BLaER1 treated with 17β-estradiol and CSF1 and Interleukin-3, amounts not matched to agents 10 nM and 100 nM (cell line): ENCODE data around the gene VNN1.
A peak's percentile ranks its signal among the peaks of the same experiment; 100 is the strongest.

Source experiments
- H3K27ac ChIP-seq, 11 experiments: shearing (Covaris generic); formaldehyde crosslinking; 2 replicates each; pipeline ENCODE4 v1.8.1; 2022
- H3K27me3 ChIP-seq, 11 experiments: shearing (Covaris generic); formaldehyde crosslinking; 2 replicates each; pipeline ENCODE4 v1.8.1; 2022
- H3K36me3 ChIP-seq, 11 experiments: shearing (Covaris generic); formaldehyde crosslinking; 2 replicates each; pipeline ENCODE4 v1.8.1; 2022
- H3K4me1 ChIP-seq, 10 experiments: shearing (Covaris generic); formaldehyde crosslinking; 2 replicates each; pipeline ENCODE4 v1.8.1; 2022
- H3K4me2 ChIP-seq, 11 experiments: shearing (Covaris generic); formaldehyde crosslinking; 2 replicates each; pipeline ENCODE4 v1.8.1; 2022
- H3K4me3 ChIP-seq, 10 experiments: shearing (Covaris generic); formaldehyde crosslinking; 2 replicates each; pipeline ENCODE4 v1.8.1; 2022
- H3K9ac ChIP-seq, 11 experiments: shearing (Covaris generic); formaldehyde crosslinking; 2 replicates each; pipeline ENCODE4 v1.8.1; 2022
- H3K9me3 ChIP-seq, 11 experiments: shearing (Covaris generic); formaldehyde crosslinking; replicated peaks in 1 of 11; 2 replicates each; pipeline ENCODE4 v1.8.1; 2022
- H4K20me1 ChIP-seq, 11 experiments: shearing (Covaris generic); formaldehyde crosslinking; 2 replicates each; pipeline ENCODE4 v1.8.1; 2022
- Cebpa-rat ChIP-seq, 11 experiments: shearing (Covaris generic); IDR thresholded peaks; 2 replicates each; pipeline ENCODE4 v1.8.1; 2022

VNN1 gene

GRCh38 chr6:132713352-132714134 lies at the start of gene VNN1:
Gene VNN1, minus strand, starts transcription at chr6:132714055. Its CDS starts 20 bp downstream, at chr6:132714035.
- peak within 1 kb of the TSS in 4 of 11 experiments; percentile 13 to 64 (median 48); a peak in 7 of 22 replicates for H3K9ac ChIP-seq
- H3K4me2 ChIP-seq, result peak within 1 kb of the TSS in 6 of 11 experiments; percentile 13 to 81 (median 32); a peak in 10 of 22 replicates
- peak in 3 of 11 experiments; percentile 33 to 53 (median 44); a peak in 2 of 22 replicates for TF ChIP-seq Cebpa-rat (IDR thresholded peaks at IDR 0.05)
- no peaks in the 10 kb centered on the region for H3K27me3 ChIP-seq
- no peaks in the 10 kb centered on the region for H3K36me3 ChIP-seq
- H3K9me3 ChIP-seq, result 0 out of 22 replicates have a peak, but pooled peaks cover 0 to 3% (median 0%) of the 10 kb centered on the region in 11 experiments
- no peak within 1 kb of the TSS for H3K4me3 ChIP-seq
- H3K4me1 ChIP-seq, result peaks cover 0 to 44% (median 2%) of the 10 kb centered on the region in 10 experiments; a peak in 10 of 20 replicates
- no peaks in the 10 kb centered on the region for H4K20me1 ChIP-seq
- H3K27ac ChIP-seq, result peak within 1 kb of the TSS in 6 of 11 experiments; percentile 36 to 79 (median 68); a peak in 12 of 22 replicates

GRCh38 chr6:132763269-132763668 lies 49.4 kb upstream of the VNN1 start:
- H3K4me3 ChIP-seq, result no peak overlapping the region
- H3K4me2 ChIP-seq, result peak overlapping the region in 5 of 11 experiments; percentile 31 to 63 (median 47); a peak in 10 of 22 replicates
- peaks cover under 1 to 76% (median 9%) of the 10 kb centered on the region in 10 experiments; a peak in 14 of 20 replicates for H3K4me1 ChIP-seq
- no peaks in the 10 kb centered on the region for H3K36me3 ChIP-seq
- H3K27ac ChIP-seq, result peak overlapping the region in 3 of 11 experiments; percentile 3 to 13 (median 3); a peak in 2 of 22 replicates
- peak overlapping the region in 1 of 11 experiments; percentile 8; a peak in 1 of 22 replicates for H3K9ac ChIP-seq
- no peaks in the 10 kb centered on the region for H3K9me3 ChIP-seq
- H4K20me1 ChIP-seq, result no peaks in the 10 kb centered on the region
- no peaks in the 10 kb centered on the region for H3K27me3 ChIP-seq
- TF ChIP-seq Cebpa-rat (IDR thresholded peaks at IDR 0.05), result no peak

GRCh38 chr6:132760256-132760655 lies 46.4 kb upstream of the VNN1 start:
- peak overlapping the region in 1 of 11 experiments; percentile 23; a peak in 1 of 22 replicates for H3K4me2 ChIP-seq
- no peaks in the 10 kb centered on the region for H3K9me3 ChIP-seq
- H3K27ac ChIP-seq, result no peak overlapping the region
- no peak overlapping the region for H3K4me3 ChIP-seq
- no peak for TF ChIP-seq Cebpa-rat (IDR thresholded peaks at IDR 0.05)
- H3K36me3 ChIP-seq, result peaks cover 0 to 6% (median 0%) of the 10 kb centered on the region in 11 experiments; a peak in 4 of 22 replicates
- H3K4me1 ChIP-seq, result peaks cover 6 to 75% (median 18%) of the 10 kb centered on the region in 10 experiments; a peak in 15 of 20 replicates
- no peaks in the 10 kb centered on the region for H4K20me1 ChIP-seq
- H3K27me3 ChIP-seq, result no peaks in the 10 kb centered on the region
- no peak overlapping the region for H3K9ac ChIP-seq

GRCh38 chr6:132758689-132759088 lies 44.8 kb upstream of the VNN1 start:
- peaks cover 6 to 73% (median 18%) of the 10 kb centered on the region in 10 experiments; a peak in 15 of 20 replicates for H3K4me1 ChIP-seq
- no peak overlapping the region for H3K4me3 ChIP-seq
- peak overlapping the region in 1 of 11 experiments; percentile 32; a peak in 1 of 22 replicates for H3K9ac ChIP-seq
- H3K4me2 ChIP-seq, result peak overlapping the region in 4 of 11 experiments; percentile 56 to 93 (median 68); a peak in 6 of 22 replicates
- H3K36me3 ChIP-seq, result peaks cover 0 to 21% (median 0%) of the 10 kb centered on the region in 11 experiments; a peak in 4 of 22 replicates
- no peak for TF ChIP-seq Cebpa-rat (IDR thresholded peaks at IDR 0.05)
- peak overlapping the region in 6 of 11 experiments; percentile 14 to 70 (median 46); a peak in 7 of 22 replicates for H3K27ac ChIP-seq
- H3K9me3 ChIP-seq, result no peaks in the 10 kb centered on the region
- H3K27me3 ChIP-seq, result no peaks in the 10 kb centered on the region
- H4K20me1 ChIP-seq, result no peaks in the 10 kb centered on the region

- peaks cover 0 to 82% (median 0%) of the 10 kb centered on the region in 11 experiments; a peak in 6 of 22 replicates for H3K36me3 ChIP-seq
- no peak for TF ChIP-seq Cebpa-rat (IDR thresholded peaks at IDR 0.05)
- H3K27ac ChIP-seq, result peak overlapping the region in 7 of 11 experiments; percentile 66 to 90 (median 78); a peak in 14 of 22 replicates
- no peaks in the 10 kb centered on the region for H4K20me1 ChIP-seq
- H3K4me1 ChIP-seq, result peaks cover 4 to 85% (median 33%) of the 10 kb centered on the region in 10 experiments; a peak in 16 of 20 replicates
- H3K4me3 ChIP-seq, result peak overlapping the region in 2 of 10 experiments; percentile 63 to 64; a peak in 4 of 20 replicates
- no peaks in the 10 kb centered on the region for H3K27me3 ChIP-seq
- H3K9me3 ChIP-seq, result peaks cover 0 to 23% (median 0%) of the 10 kb centered on the region in 11 experiments; a peak in 5 of 22 replicates
- peak overlapping the region in 1 of 11 experiments; percentile 60; a peak in 2 of 22 replicates for H3K9ac ChIP-seq
- peak overlapping the region in 5 of 11 experiments; percentile 58 to 96 (median 76); a peak in 10 of 22 replicates for H3K4me2 ChIP-seq
Measured at GRCh38 chr6:132752255-132752654, 38.4 kb upstream of the VNN1 start.

- H3K4me2 ChIP-seq, result peak overlapping the region in 9 of 11 experiments; percentile 11 to 96 (median 58); a peak in 19 of 22 replicates
- H3K27ac ChIP-seq, result peak overlapping the region in 8 of 11 experiments; percentile 44 to 90 (median 76); a peak in 16 of 22 replicates
- peaks cover 0 to 26% (median 0%) of the 10 kb centered on the region in 11 experiments; a peak in 5 of 22 replicates for H3K9me3 ChIP-seq
- peak overlapping the region in 2 of 10 experiments; percentile 63 to 64; a peak in 4 of 20 replicates for H3K4me3 ChIP-seq
- H3K9ac ChIP-seq, result peak overlapping the region in 5 of 11 experiments; percentile 15 to 60 (median 40); a peak in 6 of 22 replicates
- H3K27me3 ChIP-seq, result no peaks in the 10 kb centered on the region
- peaks cover 0 to 86% (median 0%) of the 10 kb centered on the region in 11 experiments; a peak in 6 of 22 replicates for H3K36me3 ChIP-seq
- TF ChIP-seq Cebpa-rat (IDR thresholded peaks at IDR 0.05), result no peak
- H3K4me1 ChIP-seq, result peaks cover 4 to 90% (median 32%) of the 10 kb centered on the region in 10 experiments; a peak in 16 of 20 replicates
- no peaks in the 10 kb centered on the region for H4K20me1 ChIP-seq
Measured at GRCh38 chr6:132751828-132752227, 38.0 kb upstream of the VNN1 start.

- Histone ChIP-seq H4K20me1 (no peaks in the 10 kb centered on the region), H3K4me2 (peak overlapping the region in 10 of 11 experiments; percentile 11 to 96 (median 53); a peak in 20 of 22 replicates), H3K4me3 (peak overlapping the region in 2 of 10 experiments; percentile 23 to 64; a peak in 3 of 20 replicates), H3K36me3 (peaks cover 0 to 91% (median 0%) of the 10 kb centered on the region in 11 experiments; a peak in 6 of 22 replicates), H3K9me3 (peaks cover 0 to 31% (median 0%) of the 10 kb centered on the region in 11 experiments; a peak in 6 of 22 replicates), H3K27me3 (no peaks in the 10 kb centered on the region), H3K27ac (peak overlapping the region in 8 of 11 experiments; percentile 47 to 90 (median 76); a peak in 16 of 22 replicates), H3K4me1 (peaks cover 4 to 95% (median 32%) of the 10 kb centered on the region in 10 experiments; a peak in 16 of 20 replicates), H3K9ac (peak overlapping the region in 6 of 11 experiments; percentile 29 to 67 (median 52); a peak in 9 of 22 replicates)
- no peak for TF ChIP-seq Cebpa-rat (IDR thresholded peaks at IDR 0.05)
Measured at GRCh38 chr6:132751306-132751705, 37.5 kb upstream of the VNN1 start.
